IMR-90 (cell line): ENCODE data around the gene CEBPE.

Experiments
- MXI1 ChIP-seq: IDR thresholded peaks from 2 replicates; pipeline ENCODE4 v1.6.1; 2012; ENCODE audit warnings: low read depth, mild to moderate bottlenecking, low read length, moderate library complexity, borderline replicate concordance
- NFE2L2 ChIP-seq: fragments of 150-350 bp; IDR thresholded peaks from 2 replicates; pipeline ENCODE4 v1.6.1; 2016; ENCODE audit warnings: low read depth, mild to moderate bottlenecking, low read length
- SMC3 ChIP-seq: fragments of 150-350 bp; IDR thresholded peaks from 2 replicates; pipeline ENCODE4 v1.6.1; 2016; ENCODE audit warnings: low read depth, mild to moderate bottlenecking, antibody characterized with exemption, low read length, moderate library complexity
- TF ChIP-seq, protein P1 (sequence below): fragments of 150-350 bp; IDR thresholded peaks from 2 replicates; pipeline ENCODE4 v1.6.1; 2016; ENCODE audit warnings: low read depth, mild to moderate bottlenecking, low read length, moderate library complexity, borderline replicate concordance

DNA sequence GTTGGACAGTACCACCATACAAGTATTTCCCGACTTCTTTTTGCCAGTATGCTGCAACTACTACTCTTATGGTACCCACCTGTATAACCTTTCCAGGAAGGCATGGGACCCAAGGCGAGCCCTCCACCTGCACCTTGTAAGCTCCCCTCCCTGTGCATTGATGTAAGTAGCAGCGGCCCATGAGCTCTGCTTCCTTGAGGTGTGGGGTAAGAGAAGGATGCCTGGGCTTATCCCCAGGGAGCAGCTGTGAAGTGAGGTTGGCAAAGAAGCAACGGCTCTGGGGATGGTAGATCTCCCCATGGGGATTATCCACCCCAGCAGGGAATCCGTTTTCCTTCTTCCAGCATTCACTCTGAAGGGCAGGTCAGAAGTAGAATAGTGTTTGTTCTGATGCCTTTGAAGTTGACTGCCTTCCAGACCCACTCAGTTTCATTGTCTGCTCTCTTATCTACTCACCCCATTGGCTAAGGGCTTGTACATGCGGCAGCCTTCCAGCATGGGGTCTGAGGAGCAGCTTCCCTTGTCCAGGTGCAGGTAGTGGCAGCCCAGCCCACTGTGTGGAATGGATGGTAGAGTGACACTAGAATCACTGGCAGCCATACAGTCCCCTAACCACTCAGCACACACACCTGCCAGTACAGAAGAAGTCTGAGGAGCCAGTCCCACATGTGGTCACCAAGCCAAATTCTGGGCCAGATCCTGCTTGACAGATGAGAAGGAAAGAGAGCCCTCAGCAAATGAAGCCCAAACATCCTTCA, 17.7 kb downstream of the CEBPE start:
- TF ChIP-seq, protein P1, sequence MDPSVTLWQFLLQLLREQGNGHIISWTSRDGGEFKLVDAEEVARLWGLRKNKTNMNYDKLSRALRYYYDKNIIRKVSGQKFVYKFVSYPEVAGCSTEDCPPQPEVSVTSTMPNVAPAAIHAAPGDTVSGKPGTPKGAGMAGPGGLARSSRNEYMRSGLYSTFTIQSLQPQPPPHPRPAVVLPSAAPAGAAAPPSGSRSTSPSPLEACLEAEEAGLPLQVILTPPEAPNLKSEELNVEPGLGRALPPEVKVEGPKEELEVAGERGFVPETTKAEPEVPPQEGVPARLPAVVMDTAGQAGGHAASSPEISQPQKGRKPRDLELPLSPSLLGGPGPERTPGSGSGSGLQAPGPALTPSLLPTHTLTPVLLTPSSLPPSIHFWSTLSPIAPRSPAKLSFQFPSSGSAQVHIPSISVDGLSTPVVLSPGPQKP = no peak
- TF ChIP-seq SMC3 = no peak
- no peak for TF ChIP-seq MXI1
- no peak for TF ChIP-seq NFE2L2
